ENCODE measurements around the gene GORAB.

Gene GORAB

DNA sequence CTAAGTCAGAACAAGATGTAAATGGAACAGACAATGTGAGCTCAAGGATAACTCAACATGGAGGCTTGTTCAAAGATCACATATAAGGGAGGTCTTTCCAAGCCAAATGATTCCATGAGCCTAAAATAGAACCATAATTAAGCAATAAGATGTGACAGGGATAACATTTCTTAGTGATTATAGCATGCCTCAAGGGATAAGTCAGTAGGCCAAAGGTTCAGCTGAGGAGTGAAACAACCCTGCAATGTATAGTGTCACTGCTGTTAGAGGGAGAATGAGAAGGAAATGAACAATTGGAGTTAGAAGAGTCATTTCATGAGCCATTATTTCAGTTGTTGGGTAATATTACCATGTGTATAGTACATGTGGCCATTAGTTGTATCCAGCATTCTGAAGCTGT is 25.0 kb downstream of the GORAB start:
- peaks cover 17% of the 10 kb centered on the region for H3K9me3 Mint-ChIP-seq

DNA sequence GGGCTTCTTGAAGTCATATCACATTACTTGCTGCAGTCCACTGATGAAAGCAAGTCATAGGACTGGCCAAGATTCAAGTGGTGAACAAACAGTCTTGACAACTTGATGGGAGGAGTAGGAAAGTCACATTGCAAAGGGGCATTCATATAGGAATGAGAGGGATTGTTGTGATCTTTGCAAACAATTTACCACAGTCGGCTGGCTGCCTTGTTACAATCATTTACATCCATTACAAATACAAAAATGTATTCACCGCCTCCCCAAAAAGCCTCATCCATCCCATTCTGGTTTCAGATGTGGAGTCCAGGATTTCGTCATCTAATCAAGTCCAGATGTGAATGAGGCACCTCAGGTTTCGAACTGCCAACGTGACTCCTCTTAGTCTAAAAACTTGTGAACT is 26.8 kb downstream of the GORAB start:
- H3K4me3 Mint-ChIP-seq = no peak overlapping the region
- peaks cover 7% of the 10 kb centered on the region for H3K36me3 Mint-ChIP-seq (ENCODE audit: low read depth)
- H3K9me3 Mint-ChIP-seq = peaks cover 17% of the 10 kb centered on the region
- no peak for DNase-seq (ENCODE audit: low spot score)
- H3K27ac Mint-ChIP-seq = no peak overlapping the region
- H3K4me1 Mint-ChIP-seq (ENCODE audit: low read depth) = peaks cover 14% of the 10 kb centered on the region
- H3K27me3 Mint-ChIP-seq (ENCODE audit: low read depth) = no peaks in the 10 kb centered on the region

More for the DNA sequence above, 25.0 kb downstream of the GORAB start:
- Mint-ChIP-seq H3K4me3 (no peak overlapping the region), H3K4me1 (ENCODE audit: low read depth) (no peaks in the 10 kb centered on the region), H3K36me3 (ENCODE audit: low read depth) (peaks cover 16% of the 10 kb centered on the region), H3K27me3 (ENCODE audit: low read depth) (no peaks in the 10 kb centered on the region), H3K27ac (no peak overlapping the region)
- DNase-seq (ENCODE audit: low spot score) = no peak

DNA sequence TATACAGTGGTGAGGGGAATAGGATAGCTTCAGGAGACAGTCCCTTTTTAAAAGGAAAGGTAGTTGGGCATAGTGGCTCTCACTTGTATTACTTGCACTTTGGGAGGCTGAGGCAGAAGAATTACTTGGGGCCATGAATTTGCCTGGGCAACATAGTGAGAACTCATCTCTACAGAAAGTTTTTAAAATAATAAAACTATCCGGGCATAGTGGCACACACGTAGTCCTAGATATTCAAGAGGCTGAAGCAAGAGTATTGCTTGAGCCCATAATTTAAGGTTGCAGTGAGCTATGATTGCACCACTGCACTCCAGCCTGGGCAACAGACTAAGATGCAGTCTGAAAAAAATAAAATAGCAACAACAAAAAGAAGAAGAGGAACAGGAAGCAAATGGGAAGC is 27.2 kb downstream of the GORAB start:
- Mint-ChIP-seq H3K9me3 (peaks cover 17% of the 10 kb centered on the region), H3K36me3 (ENCODE audit: low read depth) (peaks cover 5% of the 10 kb centered on the region)

DNA sequence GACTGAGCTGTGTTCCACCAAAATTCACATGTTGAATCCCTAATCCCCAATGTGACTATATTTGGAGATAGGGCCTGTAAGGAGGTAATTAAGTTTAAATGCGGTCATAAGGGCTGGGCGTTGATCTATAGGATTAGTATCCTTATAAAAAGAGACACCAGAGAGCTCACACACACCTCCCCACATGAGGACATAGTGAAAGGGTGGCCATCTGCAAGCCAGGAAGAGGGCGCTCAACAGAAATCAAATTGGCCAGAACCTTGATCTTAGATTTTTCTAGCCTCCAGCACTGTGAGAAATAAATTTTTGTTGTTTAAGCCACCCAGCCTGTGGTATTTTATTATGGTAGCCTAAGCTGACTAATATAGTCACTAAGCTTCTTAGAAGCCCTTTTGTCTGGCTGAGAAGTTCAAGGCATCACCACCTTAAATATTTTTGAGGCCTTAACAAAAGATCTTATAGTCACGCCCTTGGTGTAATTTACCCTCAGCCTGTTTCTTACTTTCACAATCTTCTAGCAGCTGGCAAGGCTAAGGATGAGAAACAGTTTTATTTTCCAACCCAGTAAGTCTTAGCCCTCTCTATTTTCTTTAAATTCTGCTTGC is 28.8 kb downstream of the GORAB start:
- DNase-seq (ENCODE audit: low spot score) = no peak
- Mint-ChIP-seq H3K9me3 (peaks cover 17% of the 10 kb centered on the region), H3K27ac (no peak overlapping the region)

More for the DNA sequence above, 27.2 kb downstream of the GORAB start:
- peaks cover 14% of the 10 kb centered on the region for H3K4me1 Mint-ChIP-seq (ENCODE audit: low read depth)
- no peak for DNase-seq (ENCODE audit: low spot score)
- no peak overlapping the region for H3K4me3 Mint-ChIP-seq
- H3K27ac Mint-ChIP-seq = no peak overlapping the region
- H3K27me3 Mint-ChIP-seq (ENCODE audit: low read depth) = peaks cover under 1% of the 10 kb centered on the region

DNA sequence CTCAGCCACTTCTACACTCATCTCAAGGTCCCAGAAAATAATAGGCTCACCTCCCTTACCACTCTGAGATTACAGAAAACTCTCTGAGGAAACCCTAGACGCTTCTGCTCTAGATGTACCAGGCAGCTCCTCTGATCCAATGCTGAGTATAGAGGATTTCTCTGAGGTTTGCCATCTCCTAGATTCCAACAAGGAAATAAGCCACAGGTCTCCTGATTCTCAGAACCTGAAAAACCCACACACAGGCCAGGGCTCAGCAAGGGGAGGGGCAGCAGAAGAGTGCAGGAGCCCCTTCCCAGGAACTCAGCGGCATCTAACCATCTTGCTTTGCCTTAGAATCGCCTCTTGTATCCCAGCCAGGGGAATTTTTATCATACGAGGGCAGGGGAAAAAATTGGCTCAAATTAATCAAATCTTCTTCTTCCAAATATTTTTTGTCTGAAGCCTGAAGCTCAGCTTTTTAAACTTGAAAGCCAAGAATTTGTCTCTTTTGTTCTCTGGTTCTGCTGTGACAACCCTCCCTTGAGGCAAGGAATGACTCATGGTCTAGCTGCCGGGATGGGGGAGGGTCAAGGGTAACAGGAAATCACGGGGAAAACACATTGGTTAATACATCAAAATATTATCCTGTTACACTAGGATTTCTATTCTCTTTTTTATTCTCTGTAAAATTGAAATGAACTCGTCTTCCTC is 30.8 kb downstream of the GORAB start:
- H3K4me1 Mint-ChIP-seq (ENCODE audit: low read depth) = peaks cover 14% of the 10 kb centered on the region
- peaks cover 17% of the 10 kb centered on the region for H3K9me3 Mint-ChIP-seq
- DNase-seq (ENCODE audit: low spot score) = no peak
- H3K27ac Mint-ChIP-seq = peak overlapping the region; percentile 53
- H3K36me3 Mint-ChIP-seq (ENCODE audit: low read depth) = no peaks in the 10 kb centered on the region
- H3K4me3 Mint-ChIP-seq = peak overlapping the region; percentile 24
- peaks cover 15% of the 10 kb centered on the region for H3K27me3 Mint-ChIP-seq (ENCODE audit: low read depth)

More for the DNA sequence above, 28.8 kb downstream of the GORAB start:
- Mint-ChIP-seq H3K4me3 (no peak overlapping the region), H3K36me3 (ENCODE audit: low read depth) (no peaks in the 10 kb centered on the region), H3K27me3 (ENCODE audit: low read depth) (peaks cover 12% of the 10 kb centered on the region), H3K4me1 (ENCODE audit: low read depth) (peaks cover 14% of the 10 kb centered on the region)

DNA sequence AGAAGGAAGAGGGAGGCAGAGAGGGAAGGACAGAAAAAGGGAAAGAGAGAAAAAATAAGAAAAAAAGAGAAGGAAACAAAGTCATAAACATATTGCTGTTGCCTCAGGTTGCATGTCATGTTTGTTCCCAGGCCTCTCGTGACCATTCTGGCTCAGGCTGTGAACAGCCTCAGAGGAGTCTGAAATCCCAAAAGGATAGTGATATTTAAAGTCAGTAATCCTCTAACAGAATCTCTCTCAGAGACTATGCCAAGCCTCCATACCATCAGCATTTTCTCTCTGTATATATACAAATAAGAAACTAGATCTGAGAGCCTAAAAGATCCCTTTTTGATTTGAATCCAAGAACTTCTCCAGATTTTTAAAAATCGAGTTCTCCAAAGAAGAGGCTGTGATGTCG is 35.2 kb downstream of the GORAB start:
- Mint-ChIP-seq H3K4me1 (ENCODE audit: low read depth) (peaks cover 14% of the 10 kb centered on the region), H3K9me3 (peaks cover 6% of the 10 kb centered on the region), H3K27me3 (ENCODE audit: low read depth) (peaks cover 15% of the 10 kb centered on the region), H3K4me3 (no peak overlapping the region), H3K27ac (no peak overlapping the region), H3K36me3 (ENCODE audit: low read depth) (no peaks in the 10 kb centered on the region)
- no peak for DNase-seq (ENCODE audit: low spot score)

DNA sequence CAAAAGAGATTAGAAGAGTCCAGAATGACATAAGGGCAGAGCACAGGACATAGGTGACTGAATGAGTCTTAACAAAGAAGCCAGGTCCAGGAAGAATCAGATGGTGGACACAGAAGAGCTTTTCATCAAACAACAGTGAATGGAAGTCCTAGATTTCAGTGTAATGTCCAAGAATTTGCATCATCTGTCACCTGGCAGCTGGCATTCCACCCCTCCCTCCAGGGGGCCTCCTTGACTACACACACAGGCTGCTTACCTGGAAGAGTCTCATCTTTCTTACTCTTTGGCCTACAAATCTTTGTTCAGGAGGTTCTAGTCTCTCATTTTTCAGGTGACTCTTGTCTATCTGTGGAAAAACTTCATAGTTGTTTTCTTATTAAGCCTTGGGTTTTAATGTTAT is 36.2 kb downstream of the GORAB start:
- Mint-ChIP-seq H3K27me3 (ENCODE audit: low read depth) (peaks cover 15% of the 10 kb centered on the region), H3K36me3 (ENCODE audit: low read depth) (no peaks in the 10 kb centered on the region), H3K4me1 (ENCODE audit: low read depth) (peaks cover 4% of the 10 kb centered on the region), H3K9me3 (peaks cover 9% of the 10 kb centered on the region), H3K27ac (no peak overlapping the region), H3K4me3 (no peak overlapping the region)
- no peak for DNase-seq (ENCODE audit: low spot score)

DNA sequence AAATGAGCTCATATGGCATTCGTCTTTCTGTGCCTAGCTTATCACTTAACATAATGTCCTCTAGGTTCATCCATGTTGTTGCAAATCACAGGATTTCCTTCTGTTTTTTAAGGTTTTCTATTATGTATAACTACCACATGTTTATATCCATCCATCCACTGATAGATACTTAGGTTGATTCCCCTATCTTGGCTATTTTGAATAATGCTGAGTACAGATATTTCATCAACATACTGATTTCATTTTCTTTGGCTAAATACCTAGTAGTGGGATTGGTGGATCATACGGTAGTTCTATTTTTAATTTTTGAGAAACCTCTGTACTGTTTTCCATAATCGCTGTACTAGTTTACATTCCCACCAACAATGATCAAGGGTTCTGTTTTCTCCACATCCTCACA is 45.0 kb downstream of the GORAB start:
- Mint-ChIP-seq H3K4me1 (ENCODE audit: low read depth) (no peaks in the 10 kb centered on the region), H3K27me3 (ENCODE audit: low read depth) (peaks cover 3% of the 10 kb centered on the region), H3K4me3 (no peak overlapping the region), H3K9me3 (peaks cover 5% of the 10 kb centered on the region), H3K36me3 (ENCODE audit: low read depth) (no peaks in the 10 kb centered on the region), H3K27ac (no peak overlapping the region)
- no peak for DNase-seq (ENCODE audit: low spot score)

DNA sequence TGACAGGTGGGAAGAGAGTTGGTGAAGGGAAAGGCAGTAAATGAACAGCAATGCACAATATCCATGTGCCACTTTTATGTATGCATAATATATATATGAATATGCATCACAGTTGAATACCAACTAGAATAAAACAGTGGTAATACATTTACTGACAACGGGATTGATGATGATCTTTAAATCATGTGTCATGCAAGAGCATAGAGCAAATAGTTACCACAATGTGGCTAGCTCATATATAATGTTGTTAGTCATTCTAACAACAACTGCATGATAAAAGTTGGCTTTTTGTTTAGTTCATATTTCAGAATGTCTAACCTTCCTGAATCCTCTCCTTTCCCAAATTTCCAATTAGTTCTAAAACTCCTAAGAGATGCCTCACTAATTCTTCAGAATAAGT is 46.4 kb downstream of the GORAB start:
- no peak overlapping the region for H3K4me3 Mint-ChIP-seq
- H3K4me1 Mint-ChIP-seq (ENCODE audit: low read depth) = no peaks in the 10 kb centered on the region
- H3K27ac Mint-ChIP-seq = no peak overlapping the region
- H3K36me3 Mint-ChIP-seq (ENCODE audit: low read depth) = no peaks in the 10 kb centered on the region
- peaks cover 3% of the 10 kb centered on the region for H3K27me3 Mint-ChIP-seq (ENCODE audit: low read depth)
- no peak for DNase-seq (ENCODE audit: low spot score)
- no peaks in the 10 kb centered on the region for H3K9me3 Mint-ChIP-seq

DNA sequence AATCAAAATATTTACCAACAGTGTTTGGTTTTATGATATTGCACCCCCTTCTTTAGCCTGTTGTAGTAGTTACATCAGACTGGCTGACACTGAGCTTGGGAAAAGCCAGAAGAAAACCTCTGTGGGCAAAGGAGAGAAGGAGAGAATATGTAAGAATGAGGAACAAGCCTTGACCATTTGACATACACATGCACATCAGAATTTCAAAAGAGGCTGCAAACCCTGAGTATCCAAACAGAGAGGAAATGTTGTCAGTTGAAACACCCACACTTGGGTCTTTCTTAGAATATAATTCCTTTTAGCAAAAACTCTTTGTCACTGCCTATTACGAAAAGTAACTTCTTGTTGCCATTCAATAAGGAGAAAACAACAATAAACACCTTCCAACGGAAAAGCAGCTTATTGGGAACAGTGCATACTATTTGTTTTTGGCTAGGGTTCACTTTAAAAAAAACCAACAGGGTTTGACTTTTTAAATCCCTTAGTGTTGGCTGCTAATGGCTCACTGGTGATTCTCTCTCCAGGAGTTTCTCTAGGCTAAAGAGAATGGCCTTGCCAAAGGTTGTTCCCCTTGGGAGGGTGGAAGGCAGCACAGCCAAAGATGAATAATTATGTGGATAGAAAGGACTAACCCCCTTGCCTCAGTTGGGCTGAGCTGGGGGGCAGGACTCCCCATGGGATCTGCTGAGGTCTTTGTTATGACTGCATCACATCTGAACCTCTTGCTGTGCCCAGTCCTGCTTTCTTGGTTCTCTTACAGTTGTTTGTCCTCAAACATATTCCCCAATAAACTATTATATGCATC is 48.9 kb downstream of the GORAB start:
- Mint-ChIP-seq H3K4me1 (ENCODE audit: low read depth) (no peaks in the 10 kb centered on the region), H3K4me3 (no peak overlapping the region)

DNA sequence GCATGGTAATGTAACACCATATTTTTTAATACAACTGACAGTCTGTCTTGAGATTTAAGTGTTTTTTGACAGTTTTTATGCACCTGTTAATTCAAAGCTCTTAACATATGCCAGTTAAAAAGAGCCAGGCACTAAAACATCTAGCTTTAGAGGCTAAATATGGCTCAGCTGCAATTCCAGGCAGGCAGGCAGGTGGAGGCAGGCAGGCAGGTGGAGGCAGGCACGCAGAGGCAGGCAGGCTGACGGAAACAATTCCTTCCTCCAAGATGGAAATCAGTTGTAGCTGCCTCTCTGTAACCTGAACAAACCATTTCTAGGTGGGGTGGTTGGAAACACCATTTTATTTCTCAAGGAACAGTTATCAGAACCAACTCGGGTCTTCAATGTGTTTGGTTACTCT is 51.2 kb downstream of the GORAB start:
- H3K36me3 Mint-ChIP-seq (ENCODE audit: low read depth) = no peaks in the 10 kb centered on the region
- no peak overlapping the region for H3K4me3 Mint-ChIP-seq
- H3K9me3 Mint-ChIP-seq = no peaks in the 10 kb centered on the region
- H3K4me1 Mint-ChIP-seq (ENCODE audit: low read depth) = no peaks in the 10 kb centered on the region
- no peak for DNase-seq (ENCODE audit: low spot score)
- H3K27me3 Mint-ChIP-seq (ENCODE audit: low read depth) = peaks cover 9% of the 10 kb centered on the region
- H3K27ac Mint-ChIP-seq = no peak overlapping the region

More for the DNA sequence above, 48.9 kb downstream of the GORAB start:
- Mint-ChIP-seq H3K27me3 (ENCODE audit: low read depth) (peaks cover 5% of the 10 kb centered on the region), H3K27ac (no peak overlapping the region), H3K9me3 (no peaks in the 10 kb centered on the region), H3K36me3 (ENCODE audit: low read depth) (no peaks in the 10 kb centered on the region)
- DNase-seq (ENCODE audit: low spot score) = no peak

DNA sequence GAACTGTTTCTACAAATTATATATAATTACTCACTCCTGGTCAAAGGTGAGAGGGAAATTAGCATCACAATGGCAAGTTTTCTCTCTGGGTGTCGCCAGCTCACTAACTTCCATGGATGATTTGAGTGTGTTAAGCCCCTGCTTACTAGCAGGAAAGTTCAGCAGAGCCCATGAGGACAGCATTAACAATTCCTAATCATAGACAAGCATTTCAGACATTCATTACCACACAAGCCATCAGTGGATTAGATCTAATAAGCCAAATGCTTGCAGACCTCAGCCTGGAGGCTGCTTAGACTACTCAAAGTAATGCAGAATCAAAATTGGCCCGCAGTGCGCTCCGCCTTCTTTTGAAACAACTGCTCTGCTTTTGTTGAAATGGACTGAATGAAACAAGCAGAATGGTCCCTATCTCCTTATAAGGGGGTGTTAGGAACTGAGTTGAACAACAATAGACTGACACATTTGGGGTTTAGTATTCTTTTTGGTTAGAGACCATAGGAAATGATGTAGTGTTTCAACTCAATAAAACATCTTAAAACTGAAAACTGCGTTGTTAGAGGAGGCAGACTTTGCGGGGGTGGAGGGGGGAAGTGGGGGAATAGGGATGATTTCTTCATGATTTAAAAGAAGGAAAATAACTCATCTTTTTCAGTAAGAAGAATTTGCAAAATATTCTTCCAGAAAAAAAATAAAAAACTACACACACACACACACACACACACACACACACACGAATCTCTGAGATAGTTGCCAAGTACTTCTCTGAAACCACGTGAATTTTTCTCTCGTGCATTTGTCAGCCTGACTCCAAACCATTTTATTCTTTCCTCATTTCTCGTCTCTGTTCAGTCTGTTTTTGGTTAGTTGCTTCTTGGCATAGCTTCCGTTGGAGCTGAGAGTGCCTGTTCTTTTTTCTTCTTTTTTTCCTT is 54.6 kb downstream of the GORAB start:
- Mint-ChIP-seq H3K27ac (no peak overlapping the region), H3K27me3 (ENCODE audit: low read depth) (peaks cover 17% of the 10 kb centered on the region), H3K9me3 (no peaks in the 10 kb centered on the region), H3K4me3 (no peak overlapping the region), H3K36me3 (ENCODE audit: low read depth) (no peaks in the 10 kb centered on the region), H3K4me1 (ENCODE audit: low read depth) (no peaks in the 10 kb centered on the region)
- DNase-seq (ENCODE audit: low spot score) = no peak

DNA sequence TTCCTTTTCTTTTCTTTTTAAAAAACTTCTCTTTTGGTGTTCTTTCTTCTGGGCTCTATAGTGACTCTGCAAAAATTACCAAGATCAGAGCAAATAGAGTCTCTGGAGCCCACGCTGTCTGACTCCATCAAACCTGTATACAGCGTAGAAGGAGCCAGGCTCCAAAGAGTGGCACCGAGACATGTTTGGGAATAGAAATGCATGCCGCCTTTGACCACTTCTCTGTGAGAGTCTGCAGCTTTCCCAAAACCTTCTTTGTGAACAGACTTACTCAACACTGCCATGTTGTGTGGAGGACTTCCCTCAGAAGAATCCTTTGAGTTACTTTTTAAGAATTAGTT is 55.3 kb downstream of the GORAB start:
- no peak for DNase-seq (ENCODE audit: low spot score)
- H3K9me3 Mint-ChIP-seq = no peaks in the 10 kb centered on the region
- H3K4me3 Mint-ChIP-seq = no peak overlapping the region
- H3K27ac Mint-ChIP-seq = no peak overlapping the region
- no peaks in the 10 kb centered on the region for H3K4me1 Mint-ChIP-seq (ENCODE audit: low read depth)
- H3K27me3 Mint-ChIP-seq (ENCODE audit: low read depth) = peaks cover 22% of the 10 kb centered on the region
- H3K36me3 Mint-ChIP-seq (ENCODE audit: low read depth) = no peaks in the 10 kb centered on the region

Data from T-helper 2 cell treated with Interferon-gamma antibody and Interleukin-4, amounts not matched to agents 5 μg/mL and 100 μg/mL, for 36 hours (primary cell).